ENCODE measurements around the gene MARCO.

Gene MARCO

DNA sequence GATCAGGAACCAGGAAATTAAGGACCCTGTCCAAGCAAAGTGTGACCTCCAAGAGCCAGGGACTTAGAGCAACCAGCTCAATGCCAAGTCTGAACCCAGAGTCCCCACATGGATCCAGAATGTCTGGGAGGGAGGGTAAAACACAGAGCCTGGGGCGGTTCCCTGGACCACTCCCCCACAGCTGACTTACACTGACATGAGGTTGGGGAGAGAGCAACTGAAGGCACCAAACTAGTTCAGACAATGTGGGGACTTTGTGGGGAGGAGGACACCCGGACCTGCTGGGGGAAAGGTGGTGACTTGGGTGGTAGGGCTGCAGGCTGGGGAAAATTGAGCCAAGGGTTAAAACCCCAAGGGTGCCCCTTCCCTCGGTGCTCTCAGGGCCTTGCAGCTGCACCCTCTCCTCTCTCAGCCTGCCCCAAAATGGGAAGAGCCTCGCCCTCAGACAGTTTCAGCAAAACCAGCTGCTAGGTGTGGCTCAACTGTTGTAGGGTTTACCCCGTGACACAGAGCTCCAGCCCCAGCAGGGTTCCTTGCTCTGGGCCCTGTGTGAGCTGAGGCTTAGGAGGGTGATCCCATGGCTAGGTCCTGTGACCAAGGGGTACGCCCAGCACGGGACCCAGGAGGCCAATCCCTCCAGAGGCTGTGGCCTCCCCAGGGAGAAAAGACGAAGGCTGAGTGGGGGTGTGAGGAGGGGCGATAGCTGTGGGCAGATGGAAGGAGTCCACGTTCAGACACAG, 28.6 kb downstream of the MARCO start:
- Mint-ChIP-seq H3K36me3 (ENCODE audit: insufficient read depth) (no peaks in the 10 kb centered on the region), H3K27ac (ENCODE audit: low read depth) (no peak overlapping the region), H3K27me3 (peaks cover 42% of the 10 kb centered on the region), H3K4me1 (no peaks in the 10 kb centered on the region), H3K4me3 (no peak overlapping the region), H3K9me3 (peaks cover 4% of the 10 kb centered on the region)
- DNase-seq (ENCODE audit: low spot score in 2 of 2) (no peak), ATAC-seq (replicated peaks; ENCODE audit: extremely low read depth, poor library complexity, severe bottlenecking) (no peak)

GRCh38 chr2:118971245-118972122, 29.5 kb downstream of the MARCO start:
- DNase-seq (ENCODE audit: low spot score in 2 of 2) = no peak
- peaks cover 33% of the 10 kb centered on the region for H3K27me3 Mint-ChIP-seq
- H3K4me1 Mint-ChIP-seq = no peaks in the 10 kb centered on the region
- no peaks in the 10 kb centered on the region for H3K36me3 Mint-ChIP-seq (ENCODE audit: insufficient read depth)
- no peak overlapping the region for H3K27ac Mint-ChIP-seq (ENCODE audit: low read depth)
- no peak overlapping the region for H3K4me3 Mint-ChIP-seq
- peaks cover 4% of the 10 kb centered on the region for H3K9me3 Mint-ChIP-seq
- no peak for ATAC-seq (replicated peaks; ENCODE audit: extremely low read depth, poor library complexity, severe bottlenecking)

- ATAC-seq (replicated peaks; ENCODE audit: extremely low read depth, poor library complexity, severe bottlenecking) (no peak), DNase-seq (ENCODE audit: low spot score in 2 of 2) (no peak)
- peaks cover 6% of the 10 kb centered on the region for H3K9me3 Mint-ChIP-seq
- H3K4me1 Mint-ChIP-seq = no peaks in the 10 kb centered on the region
- H3K27me3 Mint-ChIP-seq = peaks cover 18% of the 10 kb centered on the region
- no peak overlapping the region for H3K4me3 Mint-ChIP-seq
- H3K27ac Mint-ChIP-seq (ENCODE audit: low read depth) = no peak overlapping the region
- no peaks in the 10 kb centered on the region for H3K36me3 Mint-ChIP-seq (ENCODE audit: insufficient read depth)
Measured at GRCh38 chr2:118973542-118973951, 31.6 kb downstream of the MARCO start.

DNA sequence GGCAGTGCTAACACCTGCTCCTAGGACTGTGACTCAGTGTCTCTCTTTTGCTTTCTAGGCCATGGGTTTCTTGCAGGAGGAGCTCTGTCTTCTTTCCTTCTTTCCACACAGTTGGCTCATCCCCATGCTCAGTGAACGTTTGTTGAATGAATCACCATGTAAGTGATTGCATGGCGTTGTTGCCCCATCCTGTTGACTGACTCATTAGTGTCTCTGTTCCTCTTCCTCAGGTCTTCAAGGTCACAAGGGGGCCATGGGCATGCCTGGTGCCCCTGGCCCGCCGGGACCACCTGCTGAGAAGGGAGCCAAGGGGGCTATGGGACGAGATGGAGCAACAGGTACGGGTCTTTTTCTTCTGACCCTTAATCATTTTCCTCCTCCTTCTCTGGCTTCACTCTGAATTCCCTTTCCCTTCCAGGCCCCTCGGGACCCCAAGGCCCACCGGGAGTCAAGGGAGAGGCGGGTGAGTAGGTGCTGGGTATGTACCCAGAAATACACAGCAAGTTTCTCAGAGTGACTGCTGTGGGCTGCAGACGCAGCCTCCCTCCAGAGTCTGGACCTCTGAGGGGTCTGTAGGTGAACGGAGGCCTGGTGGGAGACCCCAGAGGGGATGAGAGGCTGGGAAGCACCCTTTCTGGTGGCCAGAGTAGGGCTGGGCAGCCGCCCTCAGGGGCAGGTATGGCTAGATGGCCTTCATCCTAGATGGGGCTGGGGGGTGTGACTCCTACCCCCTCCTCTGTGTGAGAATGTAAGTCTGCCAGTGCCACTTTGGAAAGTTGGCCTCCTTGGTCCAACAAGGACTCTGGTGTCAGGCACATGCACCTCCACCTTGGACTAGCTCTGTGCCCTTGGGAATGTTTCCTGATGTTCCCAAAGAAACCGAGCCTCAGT, 32.4 kb downstream of the MARCO start:
- peaks cover 12% of the 10 kb centered on the region for H3K27me3 Mint-ChIP-seq
- H3K4me3 Mint-ChIP-seq = no peak overlapping the region
- no peak for DNase-seq (ENCODE audit: low spot score in 2 of 2)
- H3K36me3 Mint-ChIP-seq (ENCODE audit: insufficient read depth) = no peaks in the 10 kb centered on the region
- no peak for ATAC-seq (replicated peaks; ENCODE audit: extremely low read depth, poor library complexity, severe bottlenecking)
- H3K9me3 Mint-ChIP-seq = peaks cover 6% of the 10 kb centered on the region
- H3K4me1 Mint-ChIP-seq = no peaks in the 10 kb centered on the region
- H3K27ac Mint-ChIP-seq (ENCODE audit: low read depth) = no peak overlapping the region

DNA sequence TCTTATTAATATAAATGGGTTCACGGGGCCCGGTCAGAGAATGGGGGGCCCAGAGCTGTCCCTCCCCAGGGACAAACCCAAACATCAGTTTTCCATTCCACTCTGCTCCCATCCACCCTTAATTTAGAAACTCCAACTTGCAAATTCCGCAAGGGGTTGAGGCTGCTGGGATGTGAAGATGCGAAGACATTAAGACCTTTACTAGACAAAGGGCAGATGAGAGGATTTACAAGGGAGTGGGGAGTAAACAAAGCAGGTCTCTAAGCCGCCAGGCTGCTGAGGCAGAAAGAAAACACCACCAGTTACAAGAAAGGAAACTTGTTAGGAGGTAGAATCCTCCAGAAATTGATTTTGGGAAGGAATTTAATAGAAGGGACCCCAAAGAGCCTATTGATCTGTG, 33.1 kb downstream of the MARCO start:
- H3K4me3 Mint-ChIP-seq = no peak overlapping the region
- H3K27me3 Mint-ChIP-seq = peaks cover 10% of the 10 kb centered on the region
- DNase-seq (ENCODE audit: low spot score in 2 of 2) = no peak
- no peak overlapping the region for H3K27ac Mint-ChIP-seq (ENCODE audit: low read depth)
- peaks cover 6% of the 10 kb centered on the region for H3K9me3 Mint-ChIP-seq
- no peaks in the 10 kb centered on the region for H3K4me1 Mint-ChIP-seq
- no peaks in the 10 kb centered on the region for H3K36me3 Mint-ChIP-seq (ENCODE audit: insufficient read depth)
- no peak for ATAC-seq (replicated peaks; ENCODE audit: extremely low read depth, poor library complexity, severe bottlenecking)

- Mint-ChIP-seq H3K4me1 (no peaks in the 10 kb centered on the region), H3K4me3 (no peak overlapping the region), H3K27ac (ENCODE audit: low read depth) (no peak overlapping the region), H3K9me3 (peaks cover 6% of the 10 kb centered on the region), H3K36me3 (ENCODE audit: insufficient read depth) (no peaks in the 10 kb centered on the region), H3K27me3 (peaks cover 11% of the 10 kb centered on the region)
- no peak for DNase-seq (ENCODE audit: low spot score in 2 of 2)
- ATAC-seq (replicated peaks; ENCODE audit: extremely low read depth, poor library complexity, severe bottlenecking) = no peak
Measured at GRCh38 chr2:118978064-118978463, 36.1 kb downstream of the MARCO start.

GRCh38 chr2:118979152-118979861, 37.3 kb downstream of the MARCO start:
- H3K4me1 Mint-ChIP-seq = no peaks in the 10 kb centered on the region
- H3K36me3 Mint-ChIP-seq (ENCODE audit: insufficient read depth) = no peaks in the 10 kb centered on the region
- ATAC-seq (replicated peaks; ENCODE audit: extremely low read depth, poor library complexity, severe bottlenecking) (no peak), DNase-seq (ENCODE audit: low spot score in 2 of 2) (no peak)
- H3K9me3 Mint-ChIP-seq = peaks cover 6% of the 10 kb centered on the region
- no peak overlapping the region for H3K27ac Mint-ChIP-seq (ENCODE audit: low read depth)
- peaks cover 24% of the 10 kb centered on the region for H3K27me3 Mint-ChIP-seq
- H3K4me3 Mint-ChIP-seq = no peak overlapping the region

DNA sequence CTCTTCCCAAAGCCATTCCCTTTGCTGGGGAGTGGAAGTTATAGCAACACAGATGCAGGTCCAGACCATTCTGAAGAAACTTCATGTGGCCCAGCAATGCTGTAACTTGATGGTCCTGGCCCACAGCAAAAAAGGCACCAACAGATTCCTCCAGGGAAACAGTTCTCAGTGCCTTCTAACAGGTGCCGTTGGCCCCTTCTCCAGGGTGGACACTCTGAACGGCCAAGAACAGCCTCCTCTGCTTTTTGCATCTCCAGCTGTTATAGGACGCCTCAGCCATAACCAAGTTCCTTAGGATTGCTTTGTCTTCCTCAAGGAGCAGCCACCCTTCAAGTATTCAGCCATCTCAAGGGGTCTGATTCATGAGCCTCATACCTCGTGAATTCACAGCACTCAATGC, 38.0 kb downstream of the MARCO start:
- H3K4me3 Mint-ChIP-seq = no peak overlapping the region
- no peak overlapping the region for H3K27ac Mint-ChIP-seq (ENCODE audit: low read depth)
- H3K4me1 Mint-ChIP-seq = no peaks in the 10 kb centered on the region
- peaks cover 31% of the 10 kb centered on the region for H3K27me3 Mint-ChIP-seq
- H3K36me3 Mint-ChIP-seq (ENCODE audit: insufficient read depth) = no peaks in the 10 kb centered on the region
- ATAC-seq (replicated peaks; ENCODE audit: extremely low read depth, poor library complexity, severe bottlenecking) (no peak), DNase-seq (ENCODE audit: low spot score in 2 of 2) (no peak)
- H3K9me3 Mint-ChIP-seq = peaks cover 6% of the 10 kb centered on the region

- no peak overlapping the region for H3K27ac Mint-ChIP-seq (ENCODE audit: low read depth)
Measured at GRCh38 chr2:118980573-118980972, 38.6 kb downstream of the MARCO start.

GRCh38 chr2:118981632-118982031, 39.6 kb downstream of the MARCO start:
- ATAC-seq (replicated peaks; ENCODE audit: extremely low read depth, poor library complexity, severe bottlenecking) = no peak
- Mint-ChIP-seq H3K4me1 (no peaks in the 10 kb centered on the region), H3K27me3 (peaks cover 35% of the 10 kb centered on the region), H3K27ac (ENCODE audit: low read depth) (no peak overlapping the region), H3K9me3 (peaks cover 6% of the 10 kb centered on the region), H3K36me3 (ENCODE audit: insufficient read depth) (no peaks in the 10 kb centered on the region), H3K4me3 (no peak overlapping the region)
- DNase-seq (ENCODE audit: low spot score in 2 of 2) = no peak

More at GRCh38 chr2:118980573-118980972, 38.6 kb downstream of the MARCO start:
- Mint-ChIP-seq H3K4me3 (no peak overlapping the region), H3K36me3 (ENCODE audit: insufficient read depth) (no peaks in the 10 kb centered on the region), H3K4me1 (no peaks in the 10 kb centered on the region), H3K9me3 (peaks cover 6% of the 10 kb centered on the region), H3K27me3 (peaks cover 31% of the 10 kb centered on the region)
- no peak for DNase-seq (ENCODE audit: low spot score in 2 of 2)
- ATAC-seq (replicated peaks; ENCODE audit: extremely low read depth, poor library complexity, severe bottlenecking) = no peak

GRCh38 chr2:118982039-118982438, 40.0 kb downstream of the MARCO start:
- H3K4me1 Mint-ChIP-seq = no peaks in the 10 kb centered on the region
- no peak overlapping the region for H3K4me3 Mint-ChIP-seq
- no peak overlapping the region for H3K27ac Mint-ChIP-seq (ENCODE audit: low read depth)
- DNase-seq (ENCODE audit: low spot score in 2 of 2) (no peak), ATAC-seq (replicated peaks; ENCODE audit: extremely low read depth, poor library complexity, severe bottlenecking) (no peak)
- peaks cover 6% of the 10 kb centered on the region for H3K9me3 Mint-ChIP-seq
- H3K27me3 Mint-ChIP-seq = peaks cover 39% of the 10 kb centered on the region
- no peaks in the 10 kb centered on the region for H3K36me3 Mint-ChIP-seq (ENCODE audit: insufficient read depth)

DNA sequence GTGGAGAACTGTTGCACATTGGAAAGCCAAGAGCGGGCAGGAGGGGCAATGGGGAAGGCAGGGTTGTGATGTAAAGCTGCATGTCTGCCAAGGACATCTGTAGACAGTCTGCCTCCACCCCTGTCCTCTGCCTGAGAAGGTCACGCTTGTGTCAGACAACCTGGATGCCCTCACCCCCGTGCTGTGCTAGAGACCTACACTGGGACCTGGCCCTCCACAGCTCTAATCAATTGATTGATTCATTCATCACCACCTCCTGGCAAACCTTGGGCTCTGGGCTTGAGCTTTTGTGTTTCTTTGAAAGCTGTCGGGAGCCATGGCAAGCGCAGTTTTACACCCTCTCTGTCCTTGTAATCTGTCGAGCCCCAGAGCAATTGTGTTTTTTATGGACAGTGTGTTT, 41.1 kb downstream of the MARCO start:
- Mint-ChIP-seq H3K4me3 (no peak overlapping the region), H3K27ac (ENCODE audit: low read depth) (no peak overlapping the region), H3K9me3 (peaks cover under 1% of the 10 kb centered on the region), H3K27me3 (peaks cover 39% of the 10 kb centered on the region), H3K36me3 (ENCODE audit: insufficient read depth) (no peaks in the 10 kb centered on the region), H3K4me1 (no peaks in the 10 kb centered on the region)
- DNase-seq (ENCODE audit: low spot score in 2 of 2) (no peak), ATAC-seq (replicated peaks; ENCODE audit: extremely low read depth, poor library complexity, severe bottlenecking) (no peak)
